H1 (cell line): Measurements from ENCODE around the gene CCR9. TPM values are rescaled to one million over a fixed set of nuclear protein-coding genes. Genes with fewer than 3 reads are reported as not detected.

Experiments
- CTCF ChIA-PET: fragments of 300-600 bp; sonication (Branson Sonifier 250); formaldehyde crosslinking; loops from one replicate; lab custom pipeline; 2021; ENCODE audit not compliant: partially characterized antibody; lab: Charles Lee
- POLR2A ChIA-PET: fragments of 300-600 bp; sonication (Branson Sonifier 250); formaldehyde crosslinking; loops from one replicate; lab custom pipeline; 2021; ENCODE audit warnings: inconsistent platforms; ENCODE audit not compliant: partially characterized antibody; lab: Charles Lee
- DNase-seq, 2 experiments: peaks; one replicate each; pipeline versions ENCODE4 v3.0.0 to v3.0.0-alpha.2; 2010 to 2022; ENCODE audit warnings: low spot score in 2 of 2, low read depth in 1 of 2, mixed read lengths in 1 of 2
- FAIRE-seq: peaks from 2 replicates; lab custom pipeline; 2011; peaks lifted over from hg19 to GRCh38; lab: Jason Lieb, UNC
- H2AFZ ChIP-seq: 2 replicates; pipeline ENCODE4 v1.8.1; 2012; ENCODE audit warnings: low read length, inconsistent platforms
- H2AK5ac ChIP-seq: 2 replicates; pipeline ENCODE4 v1.6.1; 2013; ENCODE audit warnings: low read depth, low read length
- H2BK120ac ChIP-seq: replicated peaks from 2 replicates; pipeline ENCODE3; 2013; ENCODE audit warnings: low read depth, low read length, inconsistent platforms
- H2BK12ac ChIP-seq: 2 replicates; pipeline ENCODE4 v1.6.1; 2013; ENCODE audit warnings: low read depth, low read length
- H2BK15ac ChIP-seq: 2 replicates; pipeline ENCODE4 v1.6.1; 2013; ENCODE audit warnings: low read length
- H2BK20ac ChIP-seq: 2 replicates; pipeline ENCODE4 v1.6.1; 2013; ENCODE audit warnings: low read length
- H2BK5ac ChIP-seq: 2 replicates; pipeline ENCODE4 v1.6.1; 2013; ENCODE audit warnings: low read depth, low read length
- H3K14ac ChIP-seq: 2 replicates; pipeline ENCODE4 v1.6.1; 2013; ENCODE audit warnings: inconsistent platforms; ENCODE audit not compliant: insufficient read length
- H3K18ac ChIP-seq: 2 replicates; pipeline ENCODE4 v1.6.1; 2013; ENCODE audit warnings: low read length; ENCODE audit errors: extremely low read depth
- H3K23ac ChIP-seq: 2 replicates; pipeline ENCODE4 v1.6.1; 2013; ENCODE audit warnings: inconsistent platforms; ENCODE audit not compliant: insufficient read length
- H3K23me2 ChIP-seq: 2 replicates; pipeline ENCODE4 v1.6.1; 2013; ENCODE audit warnings: low read depth, low read length
- H3K27ac ChIP-seq: 2 replicates; pipeline ENCODE4 v1.6.1; 2011; ENCODE audit warnings: low read depth, low read length, inconsistent platforms
- H3K27me3 ChIP-seq, 4 experiments: replicated peaks in 1 of 4; 1 replicate in 1 of 4; 2 replicates in 3 of 4; pipeline versions ENCODE4 v1.6.1 to v1.8.1; 2011 to 2013; ENCODE audit warnings: low read length in 3 of 4, mild to moderate bottlenecking in 3 of 4, inconsistent platforms in 2 of 4, mixed read lengths in 2 of 4, moderate library complexity in 1 of 4; ENCODE audit not compliant: control insufficient read depth in 3 of 4, insufficient read depth in 3 of 4; ENCODE audit errors: extremely low read depth in 1 of 4
- H3K36me3 ChIP-seq, 4 experiments: 2 replicates each; pipeline versions ENCODE4 v1.6.1 to v1.8.1; 2011 to 2013; ENCODE audit warnings: mild to moderate bottlenecking in 4 of 4, low read length in 3 of 4, moderate library complexity in 2 of 4, control low read depth in 1 of 4, inconsistent platforms in 1 of 4; ENCODE audit not compliant: insufficient read depth in 4 of 4, control insufficient read depth in 2 of 4
- H3K4ac ChIP-seq: replicated peaks from 2 replicates; pipeline ENCODE3; 2013; ENCODE audit warnings: low read length, low read depth, mixed read lengths, inconsistent platforms; ENCODE audit not compliant: insufficient read length
- H3K4me1 ChIP-seq, 4 experiments: replicated peaks in 1 of 4; 1 replicate in 1 of 4; 2 replicates in 3 of 4; pipeline versions ENCODE4 v1.6.1 to v1.8.1; 2011 to 2013; ENCODE audit warnings: low read length in 3 of 4, inconsistent platforms in 2 of 4, mixed read lengths in 1 of 4; ENCODE audit not compliant: insufficient read depth in 4 of 4, control insufficient read depth in 3 of 4
- H3K4me2 ChIP-seq, 2 experiments: 2 replicates each; pipeline versions ENCODE4 v1.6.1 to v1.8.1; 2011 to 2013; ENCODE audit warnings: low read depth in 2 of 2, low read length in 2 of 2, control low read depth in 1 of 2, inconsistent platforms in 1 of 2, mild to moderate bottlenecking in 1 of 2; ENCODE audit not compliant: insufficient read depth in 1 of 2
- H3K4me3 ChIP-seq, 4 experiments: fragments of 200-600, 300-600 bp in 1 of 4; sonication (generic), shearing (Covaris generic), sonication (Bioruptor Twin) in 1 of 4; 2 replicates each; pipeline versions ENCODE4 v1.5.1 to v1.8.1; 2011 to 2016; ENCODE audit warnings: low read length in 4 of 4, low read depth in 3 of 4, control low read depth in 2 of 4, inconsistent platforms in 2 of 4, mild to moderate bottlenecking in 2 of 4, mixed read lengths in 1 of 4, moderate library complexity in 1 of 4; ENCODE audit not compliant: insufficient read depth in 2 of 4; ENCODE audit errors: extremely low read depth in 1 of 4
- H3K56ac ChIP-seq: replicated peaks from 2 replicates; pipeline ENCODE3; 2013; ENCODE audit warnings: low read depth, mild to moderate bottlenecking, mixed read lengths, low read length, inconsistent platforms; ENCODE audit not compliant: insufficient read length
- H3K79me1 ChIP-seq: 2 replicates; pipeline ENCODE4 v1.6.1; 2013; ENCODE audit warnings: low read depth, low read length, control low read depth
- H3K79me2 ChIP-seq, 2 experiments: 2 replicates each; pipeline versions ENCODE4 v1.6.1 to v1.8.1; 2012 to 2013; ENCODE audit warnings: low read length in 2 of 2, mild to moderate bottlenecking in 2 of 2, inconsistent platforms in 1 of 2; ENCODE audit not compliant: insufficient read depth in 2 of 2, control insufficient read depth in 1 of 2
- H3K9ac ChIP-seq, 4 experiments: replicated peaks in 1 of 4; 1 replicate in 1 of 4; 2 replicates in 3 of 4; pipeline versions ENCODE4 v1.6.1 to v1.8.1; 2011 to 2013; ENCODE audit warnings: low read depth in 3 of 4, low read length in 3 of 4, control low read depth in 2 of 4, mild to moderate bottlenecking in 2 of 4, moderate library complexity in 2 of 4, inconsistent platforms in 1 of 4; ENCODE audit errors: extremely low read depth in 1 of 4
- H3K9me3 ChIP-seq, 2 experiments: 2 replicates each; pipeline versions ENCODE4 v1.6.1 to v1.8.1; 2012 to 2013; ENCODE audit warnings: mild to moderate bottlenecking in 2 of 2, moderate library complexity in 2 of 2, control low read depth in 1 of 2, inconsistent platforms in 1 of 2, low read depth in 1 of 2, low read length in 1 of 2, mixed read lengths in 1 of 2; ENCODE audit not compliant: insufficient read depth in 2 of 2
- H4K20me1 ChIP-seq, 2 experiments: replicated peaks in 1 of 2; 2 replicates each; pipeline versions ENCODE3 to v1.8.1; 2011 to 2013; ENCODE audit warnings: inconsistent platforms in 2 of 2, low read length in 2 of 2, mild to moderate bottlenecking in 1 of 2; ENCODE audit not compliant: insufficient read depth in 2 of 2, control insufficient read depth in 1 of 2
- H4K5ac ChIP-seq: 2 replicates; pipeline ENCODE4 v1.6.1; 2013; ENCODE audit warnings: low read length, low read depth, mixed read lengths, inconsistent platforms; ENCODE audit not compliant: insufficient read length
- H4K8ac ChIP-seq: 2 replicates; pipeline ENCODE4 v1.8.0; 2013; ENCODE audit warnings: mild to moderate bottlenecking, moderate library complexity, low read length, inconsistent platforms; ENCODE audit not compliant: insufficient read depth; ENCODE audit errors: extremely low read depth
- H4K91ac ChIP-seq: replicated peaks from 2 replicates; pipeline ENCODE3; 2013; ENCODE audit warnings: low read length, mixed read lengths, inconsistent platforms; ENCODE audit not compliant: insufficient read length
- ASH2L ChIP-seq: fragments of 200-600, 300-600 bp; sonication (generic); IDR thresholded peaks from one replicate; pipeline ENCODE4 v1.7.1; 2017; ENCODE audit warnings: low read length
- ATF2 ChIP-seq: IDR thresholded peaks from 2 replicates; pipeline ENCODE4 v1.6.1; 2012; ENCODE audit warnings: low read length, inconsistent platforms
- BACH1 ChIP-seq: IDR thresholded peaks from 2 replicates; pipeline ENCODE4 v1.6.1; 2012; ENCODE audit warnings: low read length, improper control_type of control experiment
- CBX5 ChIP-seq: fragments of 300-800, 300-1000 bp; sonication (generic); IDR thresholded peaks from 2 replicates; pipeline ENCODE4 v1.7.1; 2016; ENCODE audit warnings: antibody characterized with exemption, low read length, low read depth
- CEBPB ChIP-seq: IDR thresholded peaks from 2 replicates; pipeline ENCODE4 v1.6.1; 2012; ENCODE audit warnings: low read depth, low read length
- CHD2 ChIP-seq: IDR thresholded peaks from 2 replicates; pipeline ENCODE4 v1.6.1; 2012; ENCODE audit warnings: low read length, improper control_type of control experiment
- GTF2F1 ChIP-seq: IDR thresholded peaks from 2 replicates; pipeline ENCODE4 v1.6.1; 2012; ENCODE audit warnings: low read depth, low read length, improper control_type of control experiment, borderline replicate concordance
- HDAC6 ChIP-seq: IDR thresholded peaks from one replicate; pipeline ENCODE4 v1.7.1; 2012; ENCODE audit warnings: low read depth, mild to moderate bottlenecking, inconsistent platforms, low read length, moderate library complexity
- MAX ChIP-seq: IDR thresholded peaks from 2 replicates; pipeline ENCODE4 v1.6.1; 2012; ENCODE audit warnings: inconsistent platforms
- POLR2AphosphoS5 ChIP-seq: IDR thresholded peaks from 2 replicates; pipeline ENCODE4 v1.6.1; 2011; ENCODE audit warnings: low read depth, low read length
- RFX5 ChIP-seq: IDR thresholded peaks from 2 replicates; pipeline ENCODE4 v1.6.1; 2011; ENCODE audit warnings: low read depth, low read length, improper control_type of control experiment, borderline replicate concordance
- TBP ChIP-seq: IDR thresholded peaks from 2 replicates; pipeline ENCODE4 v1.6.1; 2011; ENCODE audit warnings: low read depth, low read length, improper control_type of control experiment
- WGBS, 2 experiments: shearing (Covaris generic) in 1 of 2; methylation state at CpG; one replicate each; pipeline versions ENCODE4 v1.1.6 to v1.1.7; 2013 to 2015; ENCODE audit warnings: low lambda C conversion rate in 2 of 2, mixed read lengths in 2 of 2, inconsistent platforms in 1 of 2, low coverage in 1 of 2, missing lambda C conversion rate in 1 of 2; ENCODE audit not compliant: insufficient replicate concordance in 2 of 2, insufficient coverage in 1 of 2, insufficient read length in 1 of 2; ENCODE audit errors: extremely low coverage in 1 of 2, missing lambda C conversion rate in 1 of 2; 5-methylcytosine and 5-hydroxymethylcytosine counted together
- polyA plus RNA-seq, 7 experiments: library from polyadenylated mRNA; depleted of rRNA in 3 of 7; stranded (reverse) in 5 of 7; unstranded in 2 of 7; fragments of >200 nt in 5 of 7; fragments of 200-250 nt in 2 of 7; gene quantifications; 1 replicate in 5 of 7; 2 replicates in 1 of 7; 4 replicates in 1 of 7; pipeline versions ENCODE4 v1.2.1 to v1.2.3, GENCODE V29; 2011 to 2013; ENCODE audit warnings: missing spikeins in 2 of 7, mixed read lengths in 2 of 7
- total RNA-seq: library from RNA; stranded (reverse); fragmentation: NEBNext Ultra II Directional; extraction: Animal tissue kit (Norgen Biotek cat#: 25700); gene quantifications from 2 replicates; pipeline ENCODE4 v1.2.1, GENCODE V29; 2021

The CCR9 gene
- total and polyA plus RNA-seq, 2 of the 8 experiments (the other 6 are each of a cell fraction or from before 2014, with no cell fraction given): not detected

- Histone ChIP-seq H3K18ac (no peak overlapping the region), H3K23me2 (no peaks in the 10 kb centered on the region), H3K27ac (no peak overlapping the region), H3K4ac (no peak overlapping the region), H3K4me3 (no peak overlapping the region), H3K23ac (no peak overlapping the region), H3K4me1 (peaks cover 0 to 2% (median under 1%) of the 10 kb centered on the region in 4 experiments; a peak in 2 of 7 replicates), H3K27me3 (no peaks in the 10 kb centered on the region), H4K5ac (no peak overlapping the region), H2BK20ac (no peak overlapping the region), H4K91ac (no peak overlapping the region), H2BK12ac (no peak overlapping the region), H2AFZ (no peak overlapping the region), H3K36me3 (peaks cover 0 to 10% (median 8%) of the 10 kb centered on the region in 4 experiments; a peak in 4 of 8 replicates), H3K4me2 (no peak overlapping the region), H3K9ac (no peak overlapping the region), H4K8ac (no peak overlapping the region), H3K56ac (no peak overlapping the region), H3K14ac (no peak overlapping the region), H4K20me1 (peaks cover 1 to 2% of the 10 kb centered on the region in 2 experiments), H3K79me2 (no peaks in the 10 kb centered on the region), H2BK15ac (no peak overlapping the region), H2AK5ac (no peak overlapping the region), H2BK120ac (no peak overlapping the region), H2BK5ac (no peak overlapping the region), H3K79me1 (no peaks in the 10 kb centered on the region), H3K9me3 (no peaks in the 10 kb centered on the region)
- POLR2A ChIA-PET: interaction anchor here (1.1 kb wide), 1 partner anchor 11 kb away, joined by 3 read pairs; no protein-coding TSS in a partner anchor
- DNase-seq (no peak), FAIRE-seq (no peak)
- WGBS, 2 experiments: 83% methylated on average over 6 of the region's 6 CpGs; no CpG with 5 or more reads in 1 of the 2 experiments
- CTCF ChIA-PET: interaction anchor here (0.9 to 7.8 kb wide), 7 partner anchors 9 to 137 kb away, joined by 3 to 54 read pairs (median 4); no protein-coding TSS in a partner anchor
- TF ChIP-seq POLR2AphosphoS5: no peak
- TF ChIP-seq MAX: no peak
- TF ChIP-seq CBX5: no peak
- TF ChIP-seq GTF2F1: no peak
- TF ChIP-seq BACH1: no peak
- no peak for TF ChIP-seq RFX5
- no peak for TF ChIP-seq CEBPB
- TF ChIP-seq CHD2: no peak
- no peak for TF ChIP-seq TBP
- TF ChIP-seq ATF2: no peak
- TF ChIP-seq ASH2L: no peak
- no peak for TF ChIP-seq HDAC6
Measured at GRCh38 chr3:45942051-45942825, 55.9 kb downstream of the CCR9 start.
